GM13977 (cell line): ENCODE results near the gene FOCAD.
A peak's percentile ranks its signal among the peaks of the same experiment; 100 is the strongest.

Experiments
- DNase-seq: peaks from one replicate; pipeline ENCODE4 v3.0.0; 2012; ENCODE audit warnings: low spot score
- CTCF ChIP-seq: IDR thresholded peaks from 2 replicates; pipeline ENCODE4 v1.5.1; 2012; ENCODE audit warnings: mild to moderate bottlenecking, control low read depth; ENCODE audit not compliant: insufficient read depth; ENCODE audit errors: extremely low read depth, missing control alignments
- in situ Hi-C: fragments of 300-500 bp; cut with MboI; formaldehyde crosslinking; loops from one replicate; pipeline ENCODE4 v1.12.0; 2022; ENCODE audit warnings: low sequenced_read_pairs, low pct_unique_long_range_greater_than_20kb, mixed read lengths, inconsistent platforms; ENCODE audit not compliant: unreplicated experiment

The FOCAD gene, protein sequence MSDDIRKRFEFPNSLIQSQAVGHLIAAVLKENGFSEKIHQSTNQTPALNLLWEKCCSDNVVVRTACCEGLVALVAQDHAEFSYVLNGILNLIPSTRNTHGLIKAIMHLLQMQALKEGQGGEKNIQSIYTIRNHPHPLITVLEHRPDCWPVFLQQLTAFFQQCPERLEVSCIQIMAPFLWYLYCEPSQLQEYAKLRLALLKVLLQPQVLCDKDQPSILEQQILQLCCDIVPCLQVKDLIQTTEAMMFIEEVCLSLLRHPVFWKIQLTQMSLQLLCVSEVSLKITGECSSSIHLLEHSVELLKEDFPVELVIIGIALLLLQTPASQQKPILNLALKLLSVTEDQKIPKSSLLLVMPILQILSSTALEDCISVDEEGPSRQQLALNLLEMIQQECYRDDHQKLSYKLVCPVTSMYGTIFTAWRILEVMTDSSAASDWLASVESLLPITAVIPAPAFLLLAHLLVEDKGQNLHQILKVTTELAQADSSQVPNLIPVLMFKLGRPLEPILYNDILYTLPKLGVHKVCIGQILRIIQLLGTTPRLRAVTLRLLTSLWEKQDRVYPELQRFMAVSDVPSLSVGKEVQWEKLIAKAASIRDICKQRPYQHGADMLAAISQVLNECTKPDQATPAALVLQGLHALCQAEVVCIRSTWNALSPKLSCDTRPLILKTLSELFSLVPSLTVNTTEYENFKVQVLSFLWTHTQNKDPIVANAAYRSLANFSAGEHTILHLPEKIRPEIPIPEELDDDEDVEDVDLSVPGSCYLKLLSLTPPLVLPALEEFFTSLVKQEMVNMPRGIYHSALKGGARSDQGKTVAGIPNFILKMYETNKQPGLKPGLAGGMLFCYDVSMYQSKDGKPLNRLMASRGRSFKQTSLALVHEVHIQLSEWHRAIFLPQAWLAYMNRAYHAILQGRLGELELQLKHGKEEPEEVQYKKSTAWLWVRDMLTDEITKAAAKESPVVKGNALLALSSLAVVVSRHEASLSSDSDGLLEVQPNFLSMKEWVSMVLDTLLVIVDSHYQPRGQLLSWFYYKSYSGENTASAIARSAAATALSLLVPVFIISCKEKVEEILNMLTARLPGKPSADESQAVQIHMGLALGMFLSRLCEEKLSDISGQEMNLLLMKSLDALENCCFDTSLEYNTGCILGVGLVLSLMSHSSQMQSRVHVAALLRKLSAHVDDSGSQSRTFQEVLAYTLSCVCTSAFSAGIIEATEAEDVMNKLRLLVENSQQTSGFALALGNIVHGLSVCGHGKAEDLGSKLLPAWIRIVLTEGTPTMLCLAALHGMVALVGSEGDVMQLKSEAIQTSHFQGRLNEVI (N-terminal part only)

GRCh38 chr9:20684035-20684874, at the start of gene FOCAD:
TSS of gene FOCAD (plus strand) at chr9:20684259. CDS start at chr9:20715354, 31,095 bp downstream.
- no peak for TF ChIP-seq CTCF
- in situ Hi-C loops = no loop called here
- peak; percentile 98 for DNase-seq

DNA sequence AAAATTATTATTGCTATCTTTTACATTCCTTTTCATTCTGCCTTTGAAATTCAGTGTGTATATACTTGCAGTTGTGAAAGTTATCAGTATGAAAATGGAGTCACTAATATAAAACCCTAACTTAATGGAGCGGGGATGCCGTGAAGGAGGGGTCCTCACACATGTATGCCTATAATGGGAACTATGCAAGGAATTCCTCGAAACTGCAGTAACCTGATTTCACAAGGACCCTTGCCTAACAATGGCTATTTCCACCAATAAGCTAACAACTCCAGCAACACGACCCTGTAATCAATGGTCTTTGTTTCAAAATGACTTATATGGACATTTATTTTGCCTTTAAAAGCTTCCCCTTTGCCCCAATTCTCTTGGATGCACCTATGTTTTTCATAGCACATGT, 49.2 kb upstream of the FOCAD start:
- in situ Hi-C loops = loop anchor here (25.0 kb wide), 1 partner anchor 1148 kb away; no protein-coding TSS in a partner anchor
- no peak for DNase-seq
- no peak for TF ChIP-seq CTCF

DNA sequence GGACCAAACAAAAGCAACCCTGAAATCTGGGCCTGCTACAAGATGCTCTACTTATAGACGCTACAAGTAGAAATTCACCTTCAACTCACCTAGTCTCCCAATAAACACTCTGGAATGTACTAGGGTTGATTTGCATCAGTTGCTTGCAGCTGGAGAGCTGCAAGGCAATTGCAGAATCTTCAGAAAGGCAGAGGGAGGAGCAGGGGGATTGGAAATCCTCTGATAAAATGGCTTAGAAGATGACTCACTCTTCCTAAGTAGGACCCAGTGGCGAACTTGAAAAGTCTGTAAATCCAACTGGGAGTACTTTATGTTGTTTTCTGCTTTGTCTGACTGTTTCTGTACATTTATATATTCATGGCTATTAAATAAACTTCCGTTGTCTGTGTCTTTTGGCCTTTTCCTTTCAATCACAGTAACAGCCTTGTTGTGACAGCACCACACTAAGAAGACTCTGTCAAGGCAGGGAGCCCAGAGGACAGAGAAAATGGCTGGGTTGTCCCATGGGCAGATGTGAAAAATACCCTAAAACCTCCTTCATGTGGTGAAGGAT, 47.1 kb upstream of the FOCAD start:
- DNase-seq = no peak
- in situ Hi-C loops = loop anchor here (25.0 kb wide), 1 partner anchor 1150 kb away; no protein-coding TSS in a partner anchor
- TF ChIP-seq CTCF = no peak

- DNase-seq = peak; percentile 51
- TF ChIP-seq CTCF = no peak
- in situ Hi-C loops = loop anchor here (25.0 kb wide), 1 partner anchor 1153 kb away; no protein-coding TSS in a partner anchor
These were observed 43.5 kb upstream of the FOCAD start for GRCh38 chr9:20640331-20641187.

- DNase-seq = no peak
- in situ Hi-C loops = loop anchor here (25.0 kb wide), 1 partner anchor 1155 kb away; no protein-coding TSS in a partner anchor
- no peak for TF ChIP-seq CTCF
These were observed 42.0 kb upstream of the FOCAD start for GRCh38 chr9:20642045-20642444.
